GM12878 (cell line): ENCODE results near the gene ATCAY. TPM values are rescaled to one million over a fixed set of nuclear protein-coding genes. Genes with fewer than 3 reads are reported as not detected.
A peak's percentile ranks its signal among the peaks of the same experiment; 100 is the strongest.

Source experiments
- ATAC-seq: fragments of 200-7000 bp; cut with Tn5 transposase; 3 replicates; pipeline ENCODE4 v1.9.1; 2020; ENCODE audit warnings: mild to moderate bottlenecking, moderate library complexity
- BruUV-seq: library from RNA; stranded (reverse); fragments of 400-500 nt; replicated peaks from 2 replicates; lab custom pipeline; 2021; lab: Mats Ljungman, UMichigan
- CTCF ChIA-PET: fragments of 300-600 bp; sonication (Branson Sonifier 250); formaldehyde crosslinking; extraction: SDS; loops from one replicate; lab custom pipeline; 2021; ENCODE audit warnings: inconsistent platforms; lab: Yijun Ruan, JAX
- POLR2A ChIA-PET: fragments of 350-600 bp; formaldehyde crosslinking; extraction: SDS; loops from one replicate; lab custom pipeline; 2021; ENCODE audit warnings: inconsistent platforms; lab: Charles Lee
- RAD21 ChIA-PET: fragments of 300-600 bp; sonication (Branson Sonifier 250); formaldehyde crosslinking; loops from one replicate; lab custom pipeline; 2023; ENCODE audit warnings: antibody characterized with exemption; ENCODE audit not compliant: unreplicated experiment; lab: Charles Lee
- SMC1A ChIA-PET: fragments of 300-600 bp; sonication (Branson Sonifier 250); formaldehyde crosslinking; loops from one replicate; lab custom pipeline; 2023; ENCODE audit not compliant: unreplicated experiment, uncharacterized antibody; lab: Charles Lee
- DNase-seq: peaks from one replicate; pipeline ENCODE4 v3.0.0-alpha.2; 2011; ENCODE audit warnings: low read depth, low spot score
- FAIRE-seq: peaks from 3 replicates; lab custom pipeline; 2011; peaks lifted over from hg19 to GRCh38; lab: Jason Lieb, UNC
- H2AFZ ChIP-seq: 2 replicates; pipeline ENCODE4 v1.6.0; 2011; ENCODE audit warnings: low read depth, low read length, control low read depth; ENCODE audit not compliant: control insufficient read depth
- H3K27ac ChIP-seq: 2 replicates; pipeline ENCODE4 v1.5.1; 2011; ENCODE audit warnings: control low read depth; ENCODE audit not compliant: control insufficient read depth, insufficient read depth
- H3K27me3 ChIP-seq, 2 experiments: replicated peaks in 1 of 2; 2 replicates each; pipeline versions ENCODE4 v1.6.0 to v1.6.1; 2011; ENCODE audit warnings: low read length in 1 of 2; ENCODE audit not compliant: control insufficient read depth in 2 of 2, insufficient read depth in 2 of 2
- H3K36me3 ChIP-seq, 2 experiments: 2 replicates each; pipeline ENCODE4 v1.5.1; 2011; ENCODE audit warnings: low read length in 1 of 2; ENCODE audit not compliant: control insufficient read depth in 2 of 2, insufficient read depth in 2 of 2
- H3K4me1 ChIP-seq: 2 replicates; pipeline ENCODE4 v1.6.1; 2011; ENCODE audit warnings: mild to moderate bottlenecking, low read length, moderate library complexity, mixed read lengths; ENCODE audit not compliant: control insufficient read depth, insufficient read depth
- H3K4me2 ChIP-seq: 2 replicates; pipeline ENCODE4 v1.6.0; 2011; ENCODE audit warnings: control low read depth; ENCODE audit not compliant: control insufficient read depth, insufficient read depth
- H3K4me3 ChIP-seq: fragments of 200-600 bp; sonication (generic); 2 replicates; pipeline ENCODE4 v1.5.1; 2016
- H3K79me2 ChIP-seq: 2 replicates; pipeline ENCODE4 v1.6.0; 2011; ENCODE audit warnings: low read length; ENCODE audit not compliant: control insufficient read depth, insufficient read depth
- H3K9ac ChIP-seq: 2 replicates; pipeline ENCODE4 v1.8.0; 2011; ENCODE audit warnings: low read length, control low read depth, mixed read lengths; ENCODE audit not compliant: control insufficient read depth, insufficient read depth
- H3K9me3 ChIP-seq: replicated peaks from 3 replicates; pipeline ENCODE4 v1.5.1; 2011; ENCODE audit warnings: mild to moderate bottlenecking, low read length; ENCODE audit not compliant: control insufficient read depth, insufficient read depth
- H4K20me1 ChIP-seq: 2 replicates; pipeline ENCODE4 v1.6.0; 2011; ENCODE audit not compliant: control insufficient read depth, insufficient read depth
- BACH1 ChIP-seq: fragments of 450-650 bp; IDR thresholded peaks from 2 replicates; pipeline ENCODE4 v1.6.1; 2017; ENCODE audit warnings: mild to moderate bottlenecking, borderline replicate concordance
- CEBPB ChIP-seq, 2 experiments: fragments of 150-350 bp in 1 of 2; IDR thresholded peaks; 2 replicates each; pipeline ENCODE4 v1.6.1; 2012 to 2014; ENCODE audit warnings: low read depth in 2 of 2, low read length in 2 of 2, borderline replicate concordance in 1 of 2, inconsistent platforms in 1 of 2
- EED ChIP-seq: sonication (generic); IDR thresholded peaks from 2 replicates; pipeline ENCODE4 v1.6.1; 2016; ENCODE audit warnings: antibody characterized with exemption, low read depth
- JUNB ChIP-seq: IDR thresholded peaks from 2 replicates; pipeline ENCODE4 v1.6.1; 2016; ENCODE audit warnings: antibody characterized with exemption, mild to moderate bottlenecking
- KDM1A ChIP-seq: fragments of 200-600 bp; sonication (generic); IDR thresholded peaks from 2 replicates; pipeline ENCODE4 v1.6.1; 2016; ENCODE audit warnings: borderline replicate concordance
- MTA3 ChIP-seq: IDR thresholded peaks from 2 replicates; pipeline ENCODE4 v1.6.1; 2012; ENCODE audit warnings: low read length, inconsistent platforms, borderline replicate concordance
- NFYB ChIP-seq: IDR thresholded peaks from 2 replicates; pipeline ENCODE4 v1.6.1; 2011; ENCODE audit warnings: low read depth, mild to moderate bottlenecking, low read length, improper control_type of control experiment, moderate library complexity; ENCODE audit not compliant: insufficient read depth
- SIX5 ChIP-seq: IDR thresholded peaks from 2 replicates; pipeline ENCODE4 v1.6.1; 2011; ENCODE audit warnings: mild to moderate bottlenecking, low read depth, low read length, moderate library complexity; ENCODE audit not compliant: severe bottlenecking
- SMAD1 ChIP-seq: fragments of 450-650 bp; IDR thresholded peaks from 2 replicates; pipeline ENCODE4 v1.6.1; 2018; ENCODE audit warnings: mild to moderate bottlenecking, low read depth; ENCODE audit not compliant: partially characterized antibody
- SMARCA5 ChIP-seq: fragments of 450-650 bp; IDR thresholded peaks from 2 replicates; pipeline ENCODE4 v1.6.1; 2017; ENCODE audit warnings: mild to moderate bottlenecking
- WGBS: methylation state at CpG from one replicate; pipeline ENCODE4 v1.1.6; 2016; ENCODE audit warnings: low lambda C conversion rate; ENCODE audit not compliant: insufficient replicate concordance, insufficient coverage; ENCODE audit errors: missing lambda C conversion rate; 5-methylcytosine and 5-hydroxymethylcytosine counted together
- in situ Hi-C: fragments of 300-500 bp; cut with MboI; formaldehyde crosslinking; loops from 9 replicates; pipeline ENCODE4 v1.14.3; 2018; ENCODE audit warnings: mixed read lengths
- intact Hi-C: fragments of 100-400 bp; cut with micrococcal nuclease; formaldehyde crosslinking; loops from one replicate; pipeline ENCODE4 v1.14.2; 2022; ENCODE audit not compliant: unreplicated experiment
- polyA plus RNA-seq, 11 experiments: library from polyadenylated mRNA; depleted of rRNA in 4 of 11; unstranded in 6 of 11; stranded (reverse) in 5 of 11; fragments of >200 nt; fragmentation: Nextera tagmentation in 4 of 11; fragmentation: Illumina TruSeq in 1 of 11; extraction: Ambion mirVana in 4 of 11; extraction: Trizol in 1 of 11; gene quantifications; 1 replicate in 1 of 11; 2 replicates in 10 of 11; pipeline versions ENCODE4 v1.2.1 to v1.2.3, GENCODE V29; 2011 to 2016; ENCODE audit warnings: inconsistent platforms in 2 of 11, missing spikeins in 2 of 11, low read depth in 1 of 11
- total RNA-seq, 4 experiments: library from RNA; depleted of rRNA in 3 of 4; stranded (reverse); fragments of >200 nt in 3 of 4; fragmentation: Illumina TruSeq in 1 of 4; extraction: Trizol in 1 of 4; gene quantifications; 2 replicates each; pipeline versions ENCODE4 v1.2.1 to v1.2.3, GENCODE V29; 2013 to 2021
- TF ChIP-seq, protein P1 (sequence below): IDR thresholded peaks from 2 replicates; pipeline ENCODE4 v1.6.1; 2012; ENCODE audit warnings: low read depth, low read length, improper control_type of control experiment
- TF ChIP-seq, protein P2 (sequence below): IDR thresholded peaks from 2 replicates; pipeline ENCODE4 v1.6.1; 2011; ENCODE audit warnings: mild to moderate bottlenecking, low read depth, low read length, moderate library complexity; ENCODE audit not compliant: insufficient replicate concordance
- TF ChIP-seq, protein P3 (sequence below): fragments of 450-650 bp; IDR thresholded peaks from 2 replicates; pipeline ENCODE4 v1.6.1; 2017; ENCODE audit warnings: mild to moderate bottlenecking, moderate library complexity

ATCAY gene
- total and polyA plus RNA-seq, 10 of the 15 experiments (the other 5 are each of a cell fraction or from before 2014, with no cell fraction given): under 0.01 to 0.04 (median 0.02) TPM; not detected in 4

DNA sequence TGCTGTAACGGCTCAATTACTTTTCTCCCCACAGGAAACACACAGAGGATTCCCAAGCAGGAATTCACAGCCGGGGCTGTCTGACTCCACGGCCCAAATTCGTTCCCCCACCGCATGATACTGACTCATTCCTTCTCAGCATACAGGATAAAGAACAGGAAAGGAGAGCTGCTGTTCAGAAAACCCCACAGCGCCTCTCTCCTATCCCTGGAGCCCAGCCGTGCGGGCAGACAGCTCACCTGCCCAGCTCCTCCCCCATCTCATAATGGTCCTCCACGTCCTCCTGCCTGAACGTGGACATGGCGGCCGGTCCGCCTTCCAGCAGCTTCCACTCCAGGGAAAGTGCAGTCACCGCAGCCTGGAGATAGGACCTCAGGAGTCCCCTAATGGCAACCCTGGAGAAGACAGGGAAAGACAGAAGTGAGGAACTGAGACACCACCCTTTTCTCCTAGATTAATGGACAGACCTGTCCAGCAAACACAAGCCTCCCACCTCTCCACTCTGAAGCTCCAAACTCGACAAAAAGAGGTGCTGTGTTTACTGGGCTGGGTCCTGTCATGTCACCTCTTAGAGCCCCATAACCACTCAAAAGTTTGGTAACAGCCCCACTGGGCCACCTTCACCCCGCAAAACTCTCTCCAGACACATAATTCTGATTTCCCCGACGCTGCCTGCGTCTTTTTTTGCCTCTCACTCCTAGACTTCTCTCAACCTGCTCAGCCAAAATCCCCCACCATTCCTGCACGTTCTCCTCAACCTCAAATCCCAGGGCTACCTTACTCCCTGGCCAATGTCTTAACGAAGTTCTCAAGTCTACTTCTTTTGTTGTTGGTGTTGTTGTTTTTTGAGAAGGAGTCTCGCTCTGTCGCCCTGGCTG, 89.2 kb downstream of the ATCAY start (continued):
- TF ChIP-seq BACH1 (no peak), KDM1A (no peak), SIX5 (no peak), SMAD1 (no peak), JUNB (no peak)

DNA sequence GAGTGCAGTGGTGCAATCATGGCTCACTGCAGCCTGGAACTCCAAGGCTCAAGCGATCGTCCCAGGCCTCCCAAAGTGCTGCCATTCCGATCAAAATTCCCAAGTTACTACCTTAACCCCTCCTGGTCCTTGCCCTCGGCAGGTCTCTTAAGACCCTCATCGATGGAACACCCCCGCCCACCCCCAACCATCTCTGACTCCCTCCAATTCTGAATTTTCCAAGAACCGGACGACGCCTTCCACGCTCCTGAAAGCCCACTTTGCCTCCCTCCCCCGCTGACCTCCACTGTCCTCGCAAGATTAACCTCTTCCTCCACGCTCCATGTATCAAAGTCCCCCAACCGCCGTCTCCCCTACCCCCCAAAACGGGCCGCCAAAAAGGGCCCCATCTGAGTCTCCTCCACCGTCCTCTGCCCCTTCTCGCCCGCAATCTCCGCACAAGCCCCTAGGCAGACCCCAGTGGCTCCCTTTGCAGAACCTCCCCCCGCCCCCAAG, 89.9 kb downstream of the ATCAY start:
- TF ChIP-seq MTA3 (no peak), NFYB (no peak), EED (no peak), SMARCA5 (no peak), CEBPB (IDR thresholded peaks at IDR 0.05; ENCODE audit: borderline replicate concordance in 1 of 2, low read depth in 2 of 2, low read length in 2 of 2) (no peak)
- TF ChIP-seq, protein P1, sequence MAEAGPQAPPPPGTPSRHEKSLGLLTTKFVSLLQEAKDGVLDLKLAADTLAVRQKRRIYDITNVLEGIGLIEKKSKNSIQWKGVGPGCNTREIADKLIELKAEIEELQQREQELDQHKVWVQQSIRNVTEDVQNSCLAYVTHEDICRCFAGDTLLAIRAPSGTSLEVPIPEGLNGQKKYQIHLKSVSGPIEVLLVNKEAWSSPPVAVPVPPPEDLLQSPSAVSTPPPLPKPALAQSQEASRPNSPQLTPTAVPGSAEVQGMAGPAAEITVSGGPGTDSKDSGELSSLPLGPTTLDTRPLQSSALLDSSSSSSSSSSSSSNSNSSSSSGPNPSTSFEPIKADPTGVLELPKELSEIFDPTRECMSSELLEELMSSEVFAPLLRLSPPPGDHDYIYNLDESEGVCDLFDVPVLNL: no peak
- TF ChIP-seq, protein P2, sequence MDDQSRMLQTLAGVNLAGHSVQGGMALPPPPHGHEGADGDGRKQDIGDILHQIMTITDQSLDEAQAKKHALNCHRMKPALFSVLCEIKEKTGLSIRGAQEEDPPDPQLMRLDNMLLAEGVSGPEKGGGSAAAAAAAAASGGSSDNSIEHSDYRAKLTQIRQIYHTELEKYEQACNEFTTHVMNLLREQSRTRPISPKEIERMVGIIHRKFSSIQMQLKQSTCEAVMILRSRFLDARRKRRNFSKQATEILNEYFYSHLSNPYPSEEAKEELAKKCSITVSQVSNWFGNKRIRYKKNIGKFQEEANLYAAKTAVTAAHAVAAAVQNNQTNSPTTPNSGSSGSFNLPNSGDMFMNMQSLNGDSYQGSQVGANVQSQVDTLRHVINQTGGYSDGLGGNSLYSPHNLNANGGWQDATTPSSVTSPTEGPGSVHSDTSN: no peak
- TF ChIP-seq, protein P3, sequence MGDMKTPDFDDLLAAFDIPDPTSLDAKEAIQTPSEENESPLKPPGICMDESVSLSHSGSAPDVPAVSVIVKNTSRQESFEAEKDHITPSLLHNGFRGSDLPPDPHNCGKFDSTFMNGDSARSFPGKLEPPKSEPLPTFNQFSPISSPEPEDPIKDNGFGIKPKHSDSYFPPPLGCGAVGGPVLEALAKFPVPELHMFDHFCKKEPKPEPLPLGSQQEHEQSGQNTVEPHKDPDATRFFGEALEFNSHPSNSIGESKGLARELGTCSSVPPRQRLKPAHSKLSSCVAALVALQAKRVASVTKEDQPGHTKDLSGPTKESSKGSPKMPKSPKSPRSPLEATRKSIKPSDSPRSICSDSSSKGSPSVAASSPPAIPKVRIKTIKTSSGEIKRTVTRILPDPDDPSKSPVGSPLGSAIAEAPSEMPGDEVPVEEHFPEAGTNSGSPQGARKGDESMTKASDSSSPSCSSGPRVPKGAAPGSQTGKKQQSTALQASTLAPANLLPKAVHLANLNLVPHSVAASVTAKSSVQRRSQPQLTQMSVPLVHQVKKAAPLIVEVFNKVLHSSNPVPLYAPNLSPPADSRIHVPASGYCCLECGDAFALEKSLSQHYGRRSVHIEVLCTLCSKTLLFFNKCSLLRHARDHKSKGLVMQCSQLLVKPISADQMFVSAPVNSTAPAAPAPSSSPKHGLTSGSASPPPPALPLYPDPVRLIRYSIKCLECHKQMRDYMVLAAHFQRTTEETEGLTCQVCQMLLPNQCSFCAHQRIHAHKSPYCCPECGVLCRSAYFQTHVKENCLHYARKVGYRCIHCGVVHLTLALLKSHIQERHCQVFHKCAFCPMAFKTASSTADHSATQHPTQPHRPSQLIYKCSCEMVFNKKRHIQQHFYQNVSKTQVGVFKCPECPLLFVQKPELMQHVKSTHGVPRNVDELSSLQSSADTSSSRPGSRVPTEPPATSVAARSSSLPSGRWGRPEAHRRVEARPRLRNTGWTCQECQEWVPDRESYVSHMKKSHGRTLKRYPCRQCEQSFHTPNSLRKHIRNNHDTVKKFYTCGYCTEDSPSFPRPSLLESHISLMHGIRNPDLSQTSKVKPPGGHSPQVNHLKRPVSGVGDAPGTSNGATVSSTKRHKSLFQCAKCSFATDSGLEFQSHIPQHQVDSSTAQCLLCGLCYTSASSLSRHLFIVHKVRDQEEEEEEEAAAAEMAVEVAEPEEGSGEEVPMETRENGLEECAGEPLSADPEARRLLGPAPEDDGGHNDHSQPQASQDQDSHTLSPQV: no peak
- TF ChIP-seq, all 136 proteins: peak for 0
- BruUV-seq: no TSS peak
- H3K4me2 ChIP-seq: peak overlapping the region; percentile 62
- intact Hi-C loops: no loop called here
- H4K20me1 ChIP-seq: no peaks in the 10 kb centered on the region; the same call in 1 of the 2 replicates
- peaks cover 1 to 3% of the 10 kb centered on the region in 2 experiments; a peak in 2 of 4 replicates for H3K36me3 ChIP-seq
- peaks cover 18% of the 10 kb centered on the region for H3K79me2 ChIP-seq
- ChIA-PET RAD21 (interaction anchor here (0.5 to 1.5 kb wide), 5 partner anchors 15 to 409 kb away, joined by 3 to 8 read pairs (median 3); partner anchors contain the start of gene EEF2), CTCF (interaction anchor here (1.3 to 1.6 kb wide), 4 partner anchors 15 to 382 kb away, joined by 3 to 8 read pairs (median 6); partner anchors contain the start of gene EEF2), POLR2A (interaction anchor here (0.9 to 3.3 kb wide), 4 partner anchors 12 to 19 kb away, joined by 3 to 12 read pairs (median 6); partner anchors contain the start of gene EEF2), SMC1A (interaction anchor here (1.0 to 1.8 kb wide), 3 partner anchors 15 to 19 kb away, joined by 3 to 9 read pairs (median 4); partner anchors contain the start of gene EEF2)
- FAIRE-seq (no peak), ATAC-seq (no peak), DNase-seq (no peak)
- peak overlapping the region; percentile 81; the same call in 1 of the 2 replicates for H2AFZ ChIP-seq
- no peaks in the 10 kb centered on the region for H3K9me3 ChIP-seq
- peak overlapping the region; percentile 89 for H3K9ac ChIP-seq
- H3K4me3 ChIP-seq: peak overlapping the region; percentile 90
- WGBS: 4% methylated on average over 21 of the region's 22 CpGs
- in situ Hi-C loops: no loop called here
- peaks cover 3% of the 10 kb centered on the region for H3K4me1 ChIP-seq
- no peaks in the 10 kb centered on the region for H3K27me3 ChIP-seq
- peak overlapping the region; percentile 62 for H3K27ac ChIP-seq
